Measurements from ENCODE around the gene BICD1. TPM values are rescaled to one million over a fixed set of nuclear protein-coding genes. Genes with fewer than 3 reads are reported as not detected.

The BICD1 gene
- total and polyA plus RNA-seq, 2 donors (not counting 3 experiments of a cell fraction or from before 2014, with no cell fraction given) = 12.2 to 51.0 TPM

GRCh38 chr12:32214723-32215122 is 108.1 kb downstream of the BICD1 start:
- Histone ChIP-seq H3K9me1 (replicated peaks; ENCODE audit: control insufficient read depth, extremely low read depth, insufficient read depth, low read length) (no peaks in the 10 kb centered on the region), H3K27ac (ENCODE audit: insufficient read depth, low read depth, low read length) (no peak overlapping the region), H3K4me2 (ENCODE audit: insufficient read depth, low read length) (no peak overlapping the region), H3K4me3 (replicated peaks in 1 of 3; ENCODE audit: insufficient read depth in 1 of 3, low read depth in 1 of 3, low read length in 3 of 3) (no peak overlapping the region), H3K36me3 (ENCODE audit: control insufficient read depth in 2 of 2, extremely low read depth in 1 of 2, insufficient read depth in 2 of 2, low read length in 2 of 2) (peaks cover 4 to 7% of the 10 kb centered on the region in 2 experiments), H3K27me3 (ENCODE audit: control insufficient read depth in 2 of 2, insufficient read depth in 2 of 2, low read length in 2 of 2) (no peaks in the 10 kb centered on the region), H3K4me1 (ENCODE audit: control insufficient read depth, extremely low read depth, insufficient read depth, low read length) (no peaks in the 10 kb centered on the region), H3K9me3 (replicated peaks; ENCODE audit: control insufficient read depth, insufficient read depth, low read length) (no peaks in the 10 kb centered on the region), H4K20me1 (replicated peaks; ENCODE audit: control insufficient read depth, extremely low read depth, insufficient read depth, low read length) (no peaks in the 10 kb centered on the region), H2AFZ (ENCODE audit: low read depth, low read length) (no peak overlapping the region), H3K79me2 (ENCODE audit: control insufficient read depth, insufficient read depth, low read length) (no peaks in the 10 kb centered on the region), H3K9ac (replicated peaks; ENCODE audit: extremely low read depth, insufficient read depth, low read length) (no peak overlapping the region)
- intact Hi-C loops (cut with micrococcal nuclease) (no loop called here), dilution Hi-C loops (cut with MboI; ENCODE audit: extremely low pct_ligation_motif_present, low sequenced_read_pairs) (no loop called here)
- ChIA-PET POLR2A (no interaction called here), CTCF (interaction anchor here (0.6 kb wide), 1 partner anchor 80 kb away, joined by 3 read pairs; no protein-coding TSS in a partner anchor)
- no TSS peak for BruUV-seq (replicated peaks)
- no peak for FAIRE-seq
- DNase-seq (ENCODE audit: low read depth, low spot score) = no peak
- TF ChIP-seq, protein P1, sequence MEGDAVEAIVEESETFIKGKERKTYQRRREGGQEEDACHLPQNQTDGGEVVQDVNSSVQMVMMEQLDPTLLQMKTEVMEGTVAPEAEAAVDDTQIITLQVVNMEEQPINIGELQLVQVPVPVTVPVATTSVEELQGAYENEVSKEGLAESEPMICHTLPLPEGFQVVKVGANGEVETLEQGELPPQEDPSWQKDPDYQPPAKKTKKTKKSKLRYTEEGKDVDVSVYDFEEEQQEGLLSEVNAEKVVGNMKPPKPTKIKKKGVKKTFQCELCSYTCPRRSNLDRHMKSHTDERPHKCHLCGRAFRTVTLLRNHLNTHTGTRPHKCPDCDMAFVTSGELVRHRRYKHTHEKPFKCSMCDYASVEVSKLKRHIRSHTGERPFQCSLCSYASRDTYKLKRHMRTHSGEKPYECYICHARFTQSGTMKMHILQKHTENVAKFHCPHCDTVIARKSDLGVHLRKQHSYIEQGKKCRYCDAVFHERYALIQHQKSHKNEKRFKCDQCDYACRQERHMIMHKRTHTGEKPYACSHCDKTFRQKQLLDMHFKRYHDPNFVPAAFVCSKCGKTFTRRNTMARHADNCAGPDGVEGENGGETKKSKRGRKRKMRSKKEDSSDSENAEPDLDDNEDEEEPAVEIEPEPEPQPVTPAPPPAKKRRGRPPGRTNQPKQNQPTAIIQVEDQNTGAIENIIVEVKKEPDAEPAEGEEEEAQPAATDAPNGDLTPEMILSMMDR (IDR thresholded peaks at IDR 0.05; ENCODE audit: extremely low read depth in 1 of 2, insufficient read depth in 1 of 2, low read depth in 1 of 2, low read length in 2 of 2) = no peak
- TF ChIP-seq GATA2 (IDR thresholded peaks at IDR 0.05; ENCODE audit: insufficient read depth, insufficient read length, low read depth, low read length) (no peak), MYC (IDR thresholded peaks at IDR 0.05; ENCODE audit: low read depth, low read length) (no peak), POLR2AphosphoS5 (IDR thresholded peaks at IDR 0.05; ENCODE audit: insufficient read depth, low read depth, low read length) (no peak), EZH2 (IDR thresholded peaks at IDR 0.05; ENCODE audit: borderline replicate concordance, low read depth, low read length, severe bottlenecking) (no peak), FOS (IDR thresholded peaks at IDR 0.05; ENCODE audit: borderline replicate concordance, insufficient read depth, low read length) (no peak), POLR2A (IDR thresholded peaks at IDR 0.05; ENCODE audit: low read depth, low read length) (no peak), JUN (IDR thresholded peaks at IDR 0.05; ENCODE audit: borderline replicate concordance, insufficient read depth, insufficient read length, low read depth) (no peak)
- TF ChIP-seq, protein P2, sequence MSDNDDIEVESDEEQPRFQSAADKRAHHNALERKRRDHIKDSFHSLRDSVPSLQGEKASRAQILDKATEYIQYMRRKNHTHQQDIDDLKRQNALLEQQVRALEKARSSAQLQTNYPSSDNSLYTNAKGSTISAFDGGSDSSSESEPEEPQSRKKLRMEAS (IDR thresholded peaks at IDR 0.05; ENCODE audit: insufficient read depth, insufficient read length) = no peak
